NOMO-1 treated with DMSO at 0.1 percent for 48 hours (cell line): ENCODE data around the gene CAMKK2.

Source experiments
- DNase-seq: peaks from one replicate; lab custom pipeline; 2025; ENCODE audit not compliant: unreplicated experiment; lab: John Stamatoyannopoulos, UW

Gene CAMKK2

GRCh38 chr12:121250359-121250758, 46.1 kb downstream of the CAMKK2 start:
- no peak for DNase-seq

- DNase-seq = no peak
Measured at GRCh38 chr12:121248622-121249021, 47.9 kb downstream of the CAMKK2 start.

GRCh38 chr12:121246893-121247557, 49.5 kb downstream of the CAMKK2 start:
- no peak for DNase-seq

GRCh38 chr12:121245951-121246350, 50.6 kb downstream of the CAMKK2 start:
- no peak for DNase-seq

GRCh38 chr12:121245031-121245430, 51.5 kb downstream of the CAMKK2 start:
- no peak for DNase-seq

- no peak for DNase-seq
Measured at GRCh38 chr12:121241156-121241970, 55.1 kb downstream of the CAMKK2 start.

GRCh38 chr12:121240484-121241101, 55.9 kb downstream of the CAMKK2 start:
- peak; percentile 71 for DNase-seq

- no peak for DNase-seq
Measured at GRCh38 chr12:121240062-121240420, 56.5 kb downstream of the CAMKK2 start.

- peak; percentile 85 for DNase-seq
Measured at GRCh38 chr12:121239351-121240061, 57.0 kb downstream of the CAMKK2 start.

GRCh38 chr12:121238604-121239350, 57.7 kb downstream of the CAMKK2 start:
- DNase-seq = peak; percentile 48

- DNase-seq = no peak
Measured at GRCh38 chr12:121238086-121238485, 58.4 kb downstream of the CAMKK2 start.

GRCh38 chr12:121237415-121237814, 59.1 kb downstream of the CAMKK2 start:
- DNase-seq = no peak

- DNase-seq = no peak
Measured at GRCh38 chr12:121236776-121237175, 59.7 kb downstream of the CAMKK2 start.

- DNase-seq = no peak
Measured at GRCh38 chr12:121233628-121234020, 62.9 kb downstream of the CAMKK2 start.

- DNase-seq = no peak
Measured at GRCh38 chr12:121232977-121233627, 63.4 kb downstream of the CAMKK2 start.

- DNase-seq = no peak
Measured at GRCh38 chr12:121232163-121232562, 64.3 kb downstream of the CAMKK2 start.

- no peak for DNase-seq
Measured at GRCh38 chr12:121230538-121230907, 66.0 kb downstream of the CAMKK2 start.

GRCh38 chr12:121229826-121230537, 66.5 kb downstream of the CAMKK2 start:
- peak; percentile 62 for DNase-seq

- DNase-seq = no peak
Measured at GRCh38 chr12:121228919-121229665, 67.4 kb downstream of the CAMKK2 start.
